Kidney (tissue), 22 donors: Measurements from ENCODE around the gene PBOV1. TPM values are rescaled to one million over a fixed set of nuclear protein-coding genes. Genes with fewer than 3 reads are reported as not detected.

ENCODE experiments used
- DNase-seq, 5 donors: peaks; one replicate each; pipeline ENCODE4 v3.0.0-alpha.2; 2013 to 2020
- FAIRE-seq: peaks from 2 replicates; lab custom pipeline; 2012; peaks lifted over from hg19 to GRCh38; lab: Jason Lieb, UNC
- H3K27ac ChIP-seq, 2 donors: one replicate each; pipeline ENCODE4 v1.7.0; 2013; ENCODE audit warnings: low read depth in 2 of 2, low read length in 2 of 2, inconsistent platforms in 1 of 2
- H3K27me3 ChIP-seq: one replicate; pipeline ENCODE4 v1.7.1; 2013; ENCODE audit warnings: low read length, inconsistent platforms; ENCODE audit not compliant: control insufficient read depth, insufficient read depth
- H3K36me3 ChIP-seq, 3 donors: one replicate each; pipeline versions ENCODE4 v1.7.0 to v1.7.1; 2013; ENCODE audit warnings: low read length in 3 of 3, control low read depth in 1 of 3, inconsistent platforms in 1 of 3; ENCODE audit not compliant: insufficient read depth in 3 of 3, control insufficient read depth in 2 of 3
- H3K4me1 ChIP-seq, 3 donors: one replicate each; pipeline versions ENCODE4 v1.7.0 to v1.7.1; 2013; ENCODE audit warnings: low read length in 3 of 3, inconsistent platforms in 1 of 3, low read depth in 1 of 3; ENCODE audit not compliant: control insufficient read depth in 2 of 3, insufficient read depth in 2 of 3
- H3K4me3 ChIP-seq, 3 donors: one replicate each; pipeline versions ENCODE4 v1.7.0 to v1.8.1; 2013; ENCODE audit warnings: low read length in 3 of 3, control low read depth in 1 of 3, inconsistent platforms in 1 of 3
- H3K9ac ChIP-seq, 3 donors: one replicate each; pipeline versions ENCODE4 v1.7.0 to v1.7.1; 2013; ENCODE audit warnings: low read length in 3 of 3, control low read depth in 1 of 3, inconsistent platforms in 1 of 3
- H3K9me3 ChIP-seq, 3 donors: one replicate each; pipeline versions ENCODE4 v1.7.0 to v1.7.1; 2013; ENCODE audit warnings: low read length in 3 of 3, control low read depth in 1 of 3, inconsistent platforms in 1 of 3; ENCODE audit not compliant: control insufficient read depth in 2 of 3, insufficient read depth in 1 of 3
- CTCF ChIP-seq: IDR thresholded peaks from 3 replicates; pipeline ENCODE4 v1.5.1; 2012; ENCODE audit warnings: mild to moderate bottlenecking, moderate library complexity, borderline replicate concordance; ENCODE audit not compliant: insufficient read depth; ENCODE audit errors: extremely low read depth
- intact Hi-C: fragments of 100-400 bp; cut with DNase I; formaldehyde crosslinking; loops from one replicate; pipeline ENCODE4 v1.11.1; 2022
- long read RNA-seq, 10 donors: library from polyadenylated mRNA in 1 of 10; unstranded in 1 of 10; transcript quantifications; one replicate each; pipeline ENCODE4 v2.0.0 and lab custom pipeline, GENCODE V29; 2021 to 2026
- polyA plus RNA-seq: library from polyadenylated mRNA; stranded (reverse); fragments of 350-450 nt; fragmentation: Illumina TruSeq; extraction: RNeasy Lipid Tissue Mini Kit (QIAGEN cat#74804); gene quantifications from one replicate; pipeline ENCODE4 v1.2.3, GENCODE V29; 2014; ENCODE audit warnings: low read depth, low replicate concordance; ENCODE audit not compliant: insufficient read depth
- total RNA-seq: library from RNA; stranded (reverse); fragmentation: NEBNext Ultra II Directional; extraction: Animal tissue kit (Norgen Biotek cat#: 25700); gene quantifications from one replicate; pipeline ENCODE4 v1.2.1, GENCODE V29; 2021
- donor health status: control.
- donor health status: control.
- donor health status: control.
- donor health status: control.
- donor health status: control.
- donor health status: DM: yes; HTN: yes; CAD: no.
- donor health status: Normal renal cell carcinoma (clear cell type).

The PBOV1 gene
- total RNA-seq (not detected), polyA plus RNA-seq (not detected)
- long read RNA-seq, donor 1, result 0 reads
- long read RNA-seq, donor 2, result 0 reads
- long read RNA-seq, donor 3, partial matches to known transcripts, result 0 of 1 reads
- long read RNA-seq, donor 3, other reads (novel, unspliced or antisense), result 0 of 1 reads
- long read RNA-seq, donor 4, result 0 reads
- long read RNA-seq, donor 5, result 0 reads
- long read RNA-seq, donor 6, result 0 reads
- long read RNA-seq, donor 7, result 0 reads
- long read RNA-seq, donor 8, partial matches to known transcripts, result 0 of 1 reads
- long read RNA-seq, donor 8, other reads (novel, unspliced or antisense), result 0 of 1 reads
- long read RNA-seq, donor 9, result 0 reads
- long read RNA-seq, donor 10, result 0 reads

DNA sequence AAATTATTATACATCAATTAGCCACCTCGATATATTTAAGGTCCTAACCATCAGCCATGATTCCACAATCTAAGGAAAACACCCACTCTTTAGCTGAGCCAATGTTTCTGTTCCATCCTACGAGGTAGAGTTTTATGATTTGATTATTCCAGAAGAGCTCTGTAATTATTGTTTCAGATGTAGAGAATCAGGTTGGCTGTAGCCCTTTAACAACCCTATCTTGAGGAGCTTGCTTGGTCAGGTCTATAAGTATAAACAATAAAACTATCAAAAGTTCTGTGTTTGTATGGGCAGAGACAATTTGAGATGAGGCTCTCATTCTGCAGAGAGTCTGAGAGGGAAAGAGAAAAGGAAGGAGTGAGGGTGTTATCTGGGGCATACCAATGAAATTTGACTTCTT, at the start of gene PBOV1:
Gene PBOV1 (minus strand): TSS at position 43 of the 400 bp plus-strand sequence. CDS start 96 bp downstream, outside the sequence.
- no peak for TF ChIP-seq CTCF
- Histone ChIP-seq H3K9ac (no peak within 1 kb of the TSS), H3K27ac (no peak within 1 kb of the TSS), H3K4me1 (no peaks in the 10 kb centered on the region), H3K9me3 (no peaks in the 10 kb centered on the region), H3K4me3 (no peak within 1 kb of the TSS), H3K27me3 (no peaks in the 10 kb centered on the region), H3K36me3 (no peaks in the 10 kb centered on the region)
- FAIRE-seq (no peak), DNase-seq (no peak)
- intact Hi-C loops, result no loop called here

GRCh38 chr6:138266095-138266494, 47.8 kb upstream of the PBOV1 start:
- Histone ChIP-seq H3K9ac (no peak overlapping the region), H3K4me1 (no peaks in the 10 kb centered on the region), H3K36me3 (no peaks in the 10 kb centered on the region), H3K27ac (no peak overlapping the region), H3K4me3 (no peak overlapping the region), H3K27me3 (no peaks in the 10 kb centered on the region), H3K9me3 (no peaks in the 10 kb centered on the region)
- FAIRE-seq (no peak), DNase-seq (no peak)
- intact Hi-C loops, result no loop called here
- no peak for TF ChIP-seq CTCF

DNA sequence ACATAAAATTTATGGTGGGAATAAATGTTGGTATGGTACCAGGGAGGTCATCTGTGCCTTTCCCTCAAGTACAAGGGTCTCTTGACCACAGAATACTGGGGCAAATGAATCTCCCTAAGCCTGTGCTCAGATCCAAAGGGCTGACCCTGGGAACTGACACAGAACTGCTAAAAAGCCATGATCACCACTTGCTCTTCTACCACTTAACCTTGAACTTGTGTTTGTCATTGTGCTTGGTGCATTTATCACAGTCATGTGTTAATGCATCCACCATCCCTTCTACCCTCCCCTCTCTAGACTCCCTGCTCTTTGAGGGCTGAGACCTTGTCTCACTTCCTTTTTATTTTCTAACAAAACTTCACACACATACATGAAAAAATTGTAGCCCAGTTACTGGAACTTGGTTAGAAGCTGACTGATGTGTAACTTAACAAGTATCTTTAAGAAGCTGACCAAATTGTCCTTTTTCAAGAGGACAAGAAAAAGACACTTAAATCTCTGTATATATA, 46.1 kb upstream of the PBOV1 start:
- no peak for TF ChIP-seq CTCF
- no peaks in the 10 kb centered on the region for H3K36me3 ChIP-seq
- H3K9me3 ChIP-seq, result no peaks in the 10 kb centered on the region
- intact Hi-C loops, result no loop called here
- FAIRE-seq, result no peak
- no peak overlapping the region for H3K27ac ChIP-seq
- no peaks in the 10 kb centered on the region for H3K4me1 ChIP-seq
- no peak overlapping the region for H3K4me3 ChIP-seq
- H3K9ac ChIP-seq, result no peak overlapping the region
- no peaks in the 10 kb centered on the region for H3K27me3 ChIP-seq
- DNase-seq, result no peak
